GM21381 (cell line): Measurements from ENCODE around the gene MICAL3.

Experiments used
- ATAC-seq: cut with Tn5 transposase; IDR thresholded peaks from one replicate; pipeline ENCODE4 v1.9.1; 2021; ENCODE audit warnings: mild to moderate bottlenecking, moderate library complexity; ENCODE audit not compliant: unreplicated experiment

The MICAL3 gene

DNA sequence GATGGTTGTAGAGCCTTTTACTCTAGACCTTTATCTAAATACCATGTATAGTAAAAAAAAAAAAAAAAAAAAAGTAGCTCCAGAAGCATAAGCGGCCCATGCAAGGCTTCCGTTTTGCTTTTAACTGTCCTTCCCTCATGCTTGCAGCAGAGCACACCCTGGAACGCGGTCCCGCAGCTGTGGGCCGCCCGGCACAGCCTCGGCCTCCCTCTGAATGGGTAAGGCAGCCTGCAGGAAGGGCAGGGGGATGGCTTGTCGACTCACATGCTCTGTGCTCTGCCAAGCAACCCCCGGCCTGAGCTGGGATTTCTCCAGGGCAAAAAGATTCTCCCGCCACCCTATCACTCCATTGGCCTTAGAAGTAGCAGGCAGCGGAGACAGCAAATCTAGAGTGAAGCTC lies 148.7 kb downstream of the MICAL3 start:
- ATAC-seq = no peak

DNA sequence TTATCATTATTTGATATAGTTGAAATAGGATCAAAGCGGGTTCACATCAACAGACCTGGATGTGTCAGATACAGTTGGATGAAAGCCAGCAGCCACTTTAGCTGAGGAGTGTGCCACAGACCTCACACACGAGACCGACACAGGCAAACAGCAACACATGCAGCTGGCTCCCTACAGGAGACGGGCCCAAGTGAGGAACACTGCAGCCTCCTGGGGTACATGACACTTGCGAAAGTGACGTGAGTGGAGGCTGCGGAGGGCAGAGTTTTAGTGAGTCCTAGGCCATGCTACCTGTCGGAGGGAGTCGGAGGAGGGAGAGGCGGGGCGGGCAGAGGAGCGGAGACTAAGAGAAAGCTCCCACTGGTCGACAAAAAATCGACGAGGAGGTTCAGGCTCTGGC lies 149.2 kb downstream of the MICAL3 start:
- ATAC-seq = no peak

DNA sequence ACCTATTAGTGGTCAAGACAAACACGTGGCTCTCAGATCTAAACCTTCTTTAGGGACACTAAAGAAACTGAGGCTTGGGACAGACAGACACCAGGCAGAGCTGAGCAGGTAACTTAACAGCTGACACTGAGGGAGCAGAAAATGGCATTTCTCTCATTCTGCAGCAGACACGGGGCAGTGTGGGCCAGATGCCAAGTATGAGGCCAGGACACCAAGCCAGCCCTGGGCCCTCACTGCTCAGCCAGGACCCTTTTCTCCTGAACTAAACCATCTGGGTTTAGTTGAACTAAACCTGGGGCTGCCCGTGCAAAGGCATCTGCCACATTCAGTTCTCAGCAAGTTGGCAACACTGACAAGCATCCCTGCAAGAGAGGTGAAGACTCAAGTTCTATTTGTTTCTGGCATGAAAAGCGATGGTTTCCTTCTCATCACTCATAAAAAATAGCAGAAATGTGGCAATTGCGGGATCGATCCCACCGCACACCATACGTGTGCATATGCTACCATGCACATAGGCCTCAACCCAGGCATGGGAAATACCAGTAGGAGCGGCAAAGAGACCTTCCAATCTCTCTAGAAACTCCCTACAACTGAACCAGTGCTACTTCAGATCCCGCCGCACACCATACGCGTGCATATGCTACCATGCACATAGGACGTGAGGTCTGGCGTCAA lies 150.0 kb downstream of the MICAL3 start:
- no peak for ATAC-seq

DNA sequence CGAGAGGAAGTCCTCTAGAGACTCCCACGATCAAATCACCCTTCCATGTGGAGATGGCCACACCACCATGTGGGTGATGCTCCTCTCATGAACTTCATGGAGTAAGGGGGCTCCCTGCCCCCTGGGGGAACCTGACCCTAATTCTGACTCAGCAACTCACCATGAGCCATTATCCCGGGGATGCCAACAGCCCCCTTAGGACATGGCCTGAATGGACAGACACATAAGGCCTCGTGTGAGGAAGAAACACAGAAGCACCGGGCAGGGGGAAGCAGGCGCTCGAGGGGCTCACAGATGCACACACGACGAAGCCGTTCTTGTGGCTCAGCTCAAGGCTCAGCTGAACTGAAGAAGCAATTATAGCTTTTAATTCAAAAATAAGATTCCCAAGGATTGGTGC lies 150.6 kb downstream of the MICAL3 start:
- ATAC-seq = no peak

DNA sequence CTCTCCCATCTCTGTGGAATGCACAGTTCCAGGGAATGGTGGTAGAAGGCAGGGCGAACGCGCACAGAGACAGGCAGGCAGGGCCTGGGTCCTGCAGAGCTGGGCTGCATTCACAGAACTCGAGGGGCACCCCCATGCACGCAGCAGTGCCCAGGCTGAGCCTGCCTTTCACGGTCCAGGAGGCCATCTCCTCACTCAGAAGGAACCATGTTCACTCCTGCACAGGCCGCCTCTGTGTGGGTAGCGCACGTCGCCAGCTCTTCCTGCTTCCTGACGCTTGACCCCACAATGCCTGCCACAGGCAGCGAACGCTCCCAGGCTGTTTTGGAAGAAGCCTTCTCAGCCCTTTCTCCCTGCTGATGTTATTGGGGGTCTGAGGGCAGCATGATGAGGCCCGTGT lies 151.2 kb downstream of the MICAL3 start:
- no peak for ATAC-seq

DNA sequence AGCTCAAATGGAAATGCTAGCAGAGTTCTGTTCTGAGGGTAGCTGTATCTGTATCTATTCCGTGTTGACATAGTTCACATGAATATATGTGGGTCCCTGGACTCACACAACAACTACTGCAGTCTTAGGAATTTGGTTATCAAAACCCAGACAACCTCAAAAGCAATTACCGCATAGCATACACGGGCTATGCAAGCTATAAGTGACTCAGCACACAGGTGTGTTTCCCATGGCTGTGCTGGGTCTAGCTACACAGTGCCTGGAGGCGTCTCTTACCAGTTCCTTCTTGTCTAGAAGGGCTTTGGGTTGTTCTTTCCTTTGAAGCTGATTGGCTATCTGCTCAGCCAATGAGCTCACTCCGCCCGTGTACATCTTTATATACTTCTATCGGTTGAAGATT lies 151.9 kb downstream of the MICAL3 start:
- ATAC-seq = no peak

DNA sequence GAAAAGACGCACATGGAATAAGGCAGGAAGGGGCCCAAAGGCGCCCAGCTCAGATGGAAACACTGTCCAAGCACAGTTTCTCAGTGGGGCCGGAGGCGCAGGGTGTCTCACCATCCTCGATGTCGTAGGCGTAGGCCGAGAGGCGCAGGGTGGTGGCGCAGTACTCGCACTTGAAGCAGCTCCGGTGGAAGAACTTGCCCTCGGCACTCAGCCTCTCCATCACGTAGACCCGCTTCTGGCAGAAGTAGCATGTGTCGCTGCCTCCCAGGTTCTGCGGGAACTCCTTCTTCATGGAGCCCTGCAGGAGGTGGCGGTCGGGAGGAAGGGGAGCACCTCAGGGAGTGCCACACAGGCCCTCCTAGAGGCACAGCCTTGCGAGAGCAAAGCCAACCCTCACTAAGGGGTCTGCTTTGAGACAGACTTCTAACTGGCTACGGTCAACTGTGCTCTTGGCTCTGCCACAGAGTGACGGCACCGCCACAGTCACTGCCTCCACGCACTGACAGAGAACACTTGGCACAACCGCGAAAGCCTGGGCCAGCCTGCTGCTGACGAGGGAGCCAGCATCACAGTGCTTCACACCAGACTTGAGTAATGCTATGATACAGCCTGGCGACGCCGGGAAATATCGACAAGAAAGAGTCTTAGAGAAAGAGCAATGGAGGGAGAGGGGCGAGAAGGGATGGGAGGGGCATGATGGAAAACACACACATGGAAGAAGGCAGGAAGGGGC lies 152.5 kb downstream of the MICAL3 start:
- ATAC-seq = no peak

DNA sequence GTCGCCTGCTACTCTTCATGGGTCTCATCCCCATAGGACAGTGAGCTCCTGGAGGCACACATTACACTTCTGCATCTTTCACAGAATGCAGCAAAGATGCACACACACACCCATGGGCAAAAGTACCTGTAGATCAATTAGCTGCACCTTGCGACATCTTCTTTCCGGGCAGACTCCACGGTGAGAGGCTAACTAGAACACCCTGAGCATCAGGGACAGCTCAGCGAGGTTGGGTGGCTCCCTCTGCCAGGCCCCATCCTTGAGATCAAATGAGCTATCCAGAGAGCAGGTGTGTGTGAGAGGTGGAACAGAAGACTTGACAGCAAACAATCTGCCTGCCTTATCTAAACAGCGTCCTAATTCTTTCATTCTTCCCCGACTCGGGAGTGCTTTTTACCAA lies 154.0 kb downstream of the MICAL3 start:
- ATAC-seq = no peak

DNA sequence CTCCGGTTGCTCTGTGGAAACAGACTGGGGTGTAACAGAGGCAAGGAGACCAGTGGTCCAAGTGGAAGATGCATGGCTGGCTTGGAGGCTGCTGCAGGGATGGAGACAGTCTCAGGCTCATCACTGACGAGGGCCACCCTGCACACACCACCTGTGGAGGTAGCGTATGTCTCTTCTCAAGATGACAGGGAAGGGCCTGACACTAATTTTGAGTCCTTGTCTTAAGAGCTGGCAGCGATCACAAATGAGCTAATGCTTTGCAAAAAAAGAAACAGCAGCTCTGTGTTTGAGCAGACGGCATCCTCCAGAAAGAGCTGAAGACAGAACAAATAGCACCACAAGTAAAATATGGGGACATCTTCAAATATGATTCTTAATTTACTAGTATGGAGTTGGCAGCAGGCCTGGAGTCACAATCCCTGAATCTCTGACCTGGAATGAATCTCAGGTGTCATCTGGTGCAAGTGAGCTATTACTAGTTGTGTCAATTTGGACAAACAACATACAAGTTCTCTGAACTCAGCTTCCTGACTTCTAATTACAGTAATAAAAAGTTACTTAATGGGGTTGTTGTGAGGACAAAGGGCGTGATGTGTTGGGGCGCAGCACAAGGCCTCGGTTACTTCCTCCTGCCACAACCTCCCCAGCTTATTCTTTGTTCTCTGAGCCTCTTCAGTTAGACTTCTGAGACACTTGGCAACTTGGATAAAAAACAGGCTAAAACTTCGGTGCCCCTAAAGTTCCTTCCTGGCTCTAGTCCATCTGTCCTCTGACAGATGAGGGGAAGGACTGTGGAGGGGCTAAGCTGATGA lies 154.9 kb downstream of the MICAL3 start:
- no peak for ATAC-seq

DNA sequence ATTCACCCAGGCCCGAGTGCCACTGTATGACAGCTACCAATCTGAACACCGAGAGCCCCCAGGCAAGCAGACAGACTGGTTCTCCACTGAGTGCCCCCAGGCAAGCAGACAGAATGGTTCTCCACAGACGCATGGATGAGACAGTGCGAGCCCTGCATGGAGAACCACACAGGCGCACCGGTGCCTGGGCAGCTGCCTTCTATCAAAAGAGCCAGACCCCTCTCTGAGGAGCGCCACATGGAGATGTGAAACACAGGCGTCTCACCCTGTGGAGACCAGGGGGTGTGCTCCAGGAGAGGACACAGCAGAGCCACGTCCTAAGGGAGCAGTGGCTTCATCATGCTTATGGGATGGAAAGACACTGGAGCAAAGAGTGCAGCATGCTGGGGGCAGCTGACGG lies 155.6 kb downstream of the MICAL3 start:
- no peak for ATAC-seq

DNA sequence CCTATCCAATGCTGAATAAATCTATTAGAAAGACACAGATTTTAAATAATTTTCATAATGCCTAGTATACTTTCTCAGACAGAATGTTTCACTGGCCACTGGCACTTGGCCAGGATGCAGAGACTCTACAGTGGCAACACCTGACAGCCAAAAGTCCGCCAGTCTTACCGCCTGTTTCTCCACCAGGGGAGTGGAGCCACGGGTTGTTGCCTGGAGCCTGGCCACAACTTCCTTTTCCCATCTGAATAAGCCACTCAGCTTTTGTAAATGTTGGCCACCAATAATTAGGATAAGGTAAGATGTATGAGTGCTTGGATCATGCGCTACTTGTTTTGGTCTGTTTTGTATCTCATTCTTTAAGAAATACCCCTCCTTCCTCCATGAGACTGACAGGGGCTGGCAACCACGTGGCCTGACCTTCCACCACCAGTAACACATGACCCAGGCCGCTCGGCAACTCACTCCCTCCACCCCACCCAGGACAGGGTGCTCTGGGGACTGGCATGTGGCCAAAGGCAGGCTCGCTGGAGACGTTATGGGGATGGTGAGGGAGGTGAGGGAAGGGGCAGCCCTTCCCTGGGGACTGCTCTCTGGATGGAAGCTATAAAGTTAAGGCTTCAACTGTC lies 157.1 kb downstream of the MICAL3 start:
- ATAC-seq = no peak

DNA sequence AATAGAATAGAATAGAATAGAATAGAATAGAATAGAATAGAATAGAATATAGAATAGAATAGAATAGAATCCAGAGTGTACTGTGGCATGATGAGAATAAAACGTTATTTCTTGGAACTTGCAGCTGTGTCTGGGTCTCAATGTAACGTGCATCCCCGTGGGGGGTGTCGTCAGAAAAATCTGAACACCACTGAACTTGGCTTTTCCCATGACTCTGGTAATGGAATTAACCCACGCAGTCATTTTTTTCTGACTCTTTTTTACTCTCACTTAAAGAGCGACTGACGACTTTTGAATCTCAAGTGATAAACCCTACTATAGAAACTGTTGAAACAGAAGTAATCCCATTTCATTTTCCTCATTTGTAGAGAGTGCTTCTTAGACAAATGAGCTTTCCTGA lies 157.7 kb downstream of the MICAL3 start:
- ATAC-seq = no peak

DNA sequence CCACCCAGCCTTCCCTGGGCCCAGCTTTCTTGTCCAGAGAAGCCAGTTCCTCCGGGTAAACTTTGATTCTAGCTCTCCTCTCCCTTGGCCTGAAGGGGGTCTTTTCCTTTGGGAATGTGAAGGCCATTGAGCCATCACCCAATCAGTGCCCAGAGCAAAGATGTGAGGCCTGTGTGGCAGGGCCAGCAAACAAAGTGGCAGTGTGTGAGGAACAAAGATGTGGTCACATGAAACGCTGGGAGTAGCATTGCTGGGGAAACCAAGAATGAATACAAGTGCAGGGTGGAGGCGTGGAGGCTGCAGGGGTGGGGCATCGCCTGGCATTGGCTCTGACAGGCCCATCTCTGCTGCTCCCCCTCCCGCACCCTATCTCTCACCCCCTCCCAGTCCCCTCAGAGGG lies 158.2 kb downstream of the MICAL3 start:
- ATAC-seq = no peak

DNA sequence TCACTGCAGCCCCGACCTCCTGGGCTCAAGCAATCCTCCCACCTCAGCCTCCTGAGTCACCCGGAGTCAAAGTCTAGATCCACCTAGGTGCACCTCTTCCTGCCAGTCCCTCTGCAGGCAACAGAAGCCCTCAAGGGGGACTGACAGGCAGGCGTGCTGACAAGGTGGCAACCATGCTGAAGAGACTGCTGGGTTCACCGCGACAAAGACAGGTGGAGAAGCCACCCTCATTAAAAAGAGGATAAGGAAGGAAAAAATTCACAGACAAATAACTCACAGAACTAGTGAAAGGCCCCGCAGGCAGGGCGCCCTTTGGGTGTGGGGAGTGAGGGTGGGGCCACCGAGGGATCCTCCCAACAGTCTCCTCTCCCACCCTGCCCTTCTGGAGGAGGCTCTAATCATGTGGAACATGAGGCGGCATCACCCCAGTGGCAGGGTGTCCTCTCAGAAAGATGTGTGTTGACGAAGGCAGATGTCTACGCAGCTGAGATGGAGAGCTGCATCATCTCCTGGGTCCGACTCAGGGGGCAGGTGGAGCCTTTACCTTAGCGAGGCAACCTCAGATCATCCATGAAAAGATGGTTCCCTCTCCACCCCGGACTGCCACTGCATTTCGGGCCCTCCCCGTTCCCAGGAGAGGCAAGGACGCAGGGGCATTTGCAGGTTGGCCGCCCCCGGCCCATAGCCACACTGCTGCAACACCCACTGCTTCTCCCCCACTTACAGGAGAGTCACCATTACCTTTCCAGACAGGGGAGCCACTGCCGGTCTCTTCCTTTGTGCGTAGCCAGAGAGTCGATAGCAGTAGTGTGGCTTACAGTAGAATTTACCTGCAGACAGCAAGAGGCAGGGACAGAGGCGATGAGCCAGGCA lies 158.9 kb downstream of the MICAL3 start:
- no peak for ATAC-seq

DNA sequence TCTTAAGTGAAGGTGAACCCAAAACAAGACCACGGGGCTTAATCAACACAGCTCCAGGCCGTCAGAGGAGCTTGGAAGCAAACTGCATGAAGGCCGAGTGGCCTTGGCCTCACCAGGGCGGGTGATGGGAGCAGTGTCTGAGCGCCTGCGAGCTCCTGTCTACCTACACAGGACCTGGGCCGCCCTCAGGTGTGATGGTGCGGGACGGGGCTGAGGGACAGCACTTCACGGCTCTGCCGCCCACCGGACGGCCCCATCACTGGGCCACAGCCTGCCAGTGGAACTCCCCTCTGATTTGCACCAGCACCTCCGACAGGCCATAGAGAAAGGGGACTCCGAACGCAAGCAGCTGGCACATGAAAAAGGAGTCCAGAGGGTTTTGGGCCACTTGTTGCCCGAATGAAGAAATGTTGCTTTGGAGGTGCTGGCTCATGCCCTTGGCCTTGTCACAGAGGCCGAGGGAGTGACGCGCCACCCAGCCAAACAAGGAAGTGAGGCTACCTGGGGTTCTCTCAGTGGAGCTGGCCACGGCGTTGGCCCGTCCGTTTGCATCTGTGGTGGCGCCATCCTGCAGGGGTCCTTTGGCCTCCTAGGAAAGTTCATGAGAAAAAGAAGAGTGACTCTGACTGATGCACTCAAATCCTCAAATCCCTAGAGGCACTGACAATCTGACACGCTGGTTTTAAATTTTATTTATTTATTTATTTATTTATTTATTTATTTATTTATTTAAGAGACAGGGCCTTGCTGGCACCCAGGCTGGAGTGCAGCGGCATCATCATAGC lies 159.8 kb downstream of the MICAL3 start:
- no peak for ATAC-seq

DNA sequence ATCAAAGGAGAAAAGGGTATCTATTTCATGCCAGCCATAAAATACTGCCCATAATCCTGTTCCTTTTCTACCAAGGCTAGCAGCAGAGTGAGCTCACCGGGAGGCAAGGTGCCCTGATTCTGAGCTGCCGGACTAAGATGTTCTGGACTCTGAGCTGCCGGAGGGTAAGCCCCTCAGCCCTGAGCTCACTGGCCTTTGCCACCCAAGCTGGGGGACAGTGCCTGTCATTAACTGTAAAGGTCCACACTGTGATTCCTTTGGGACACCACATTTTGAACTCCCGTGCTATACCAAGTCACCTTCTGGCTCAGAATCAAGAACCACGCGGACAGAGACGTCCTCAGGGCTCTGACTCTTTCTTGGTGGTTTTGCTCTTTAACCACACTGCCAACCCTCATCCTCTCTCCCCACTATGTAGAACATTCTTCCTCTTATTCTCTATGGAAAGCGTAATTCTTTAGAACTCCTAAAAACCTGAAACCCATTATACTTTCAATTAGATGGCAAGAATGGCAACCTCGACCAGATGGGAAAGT lies 161.6 kb downstream of the MICAL3 start:
- ATAC-seq = no peak

DNA sequence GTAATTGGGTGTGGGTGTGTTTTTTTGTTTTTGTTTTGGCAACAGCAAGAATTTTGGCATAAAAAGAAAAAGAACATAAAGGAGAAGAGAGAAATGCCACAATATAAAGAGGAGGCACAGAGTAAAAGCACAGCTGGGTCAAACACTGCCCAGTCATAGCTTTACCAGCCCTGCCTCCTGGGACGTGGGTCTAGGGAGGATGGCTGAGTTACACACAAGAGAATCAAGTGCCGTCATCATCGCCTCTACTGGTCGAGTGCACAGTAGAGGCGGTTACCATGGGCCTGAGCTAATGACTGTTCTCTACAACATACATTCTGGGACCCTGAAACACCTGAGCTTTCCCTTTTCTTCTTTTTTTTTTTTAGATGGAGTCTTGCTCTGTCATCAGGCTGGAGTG lies 162.5 kb downstream of the MICAL3 start:
- ATAC-seq = no peak

DNA sequence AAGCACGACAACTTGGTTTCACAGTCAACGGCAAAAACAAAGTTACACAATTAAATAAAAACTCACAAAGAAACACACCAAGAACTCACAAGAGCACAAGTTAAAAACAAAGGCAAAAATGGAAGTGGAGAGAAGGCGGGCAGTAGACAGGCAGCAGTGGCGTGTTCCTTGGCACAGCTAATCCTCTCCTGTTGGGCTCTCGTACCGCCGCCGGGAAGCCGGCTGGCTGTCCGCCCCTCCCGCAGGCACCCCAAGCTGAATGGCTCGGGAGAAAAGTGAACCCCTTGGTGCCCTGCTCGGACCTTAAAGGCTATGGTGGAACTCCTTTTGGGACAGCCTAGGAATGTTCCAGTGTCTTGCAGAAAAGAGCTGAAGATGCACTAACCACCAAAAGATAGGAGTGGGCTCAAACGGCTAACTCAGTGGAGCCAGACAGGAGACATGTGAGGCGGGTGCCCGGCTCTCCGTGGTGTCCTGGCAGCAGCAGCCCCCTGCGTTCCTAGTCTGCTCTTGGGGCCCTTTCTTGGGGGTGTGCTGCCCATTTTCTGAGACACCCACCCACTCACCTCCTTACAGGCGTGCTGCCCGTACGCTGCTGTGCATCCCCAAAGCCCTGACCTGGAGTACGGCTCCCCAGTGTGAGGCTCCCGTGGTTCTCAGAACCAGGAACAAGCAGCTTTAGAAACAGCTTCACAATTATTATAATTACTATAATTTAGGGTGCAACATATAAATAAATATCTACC lies 164.0 kb downstream of the MICAL3 start:
- ATAC-seq = no peak

DNA sequence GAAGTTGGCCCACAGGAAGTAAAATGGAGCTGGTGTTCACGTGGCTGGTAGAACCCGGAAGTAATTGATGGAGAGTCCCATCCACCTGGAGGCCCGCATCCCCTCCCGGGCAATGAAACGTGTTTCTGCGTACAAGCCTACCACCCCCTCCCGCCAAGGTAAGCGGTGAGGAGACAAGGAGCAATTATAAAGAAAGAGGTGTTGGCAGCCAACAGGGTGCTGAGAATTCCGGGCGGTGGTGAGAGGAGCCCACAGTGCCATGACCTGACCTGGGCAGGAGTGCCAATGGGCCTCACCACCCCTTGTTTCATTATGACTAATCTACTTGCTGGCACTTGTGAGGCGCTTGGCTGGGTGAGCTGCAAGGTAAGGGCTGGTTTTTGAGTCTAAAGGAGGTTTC lies 166.3 kb downstream of the MICAL3 start:
- ATAC-seq = no peak
